Upper lobe of left lung (tissue), 4 donors: ENCODE measurements around the gene BTBD9.

ENCODE experiments used
- POLR2A ChIP-seq, 4 donors: fragments of 450-650 bp; IDR thresholded peaks; one replicate each; pipeline ENCODE4 v1.5.1; 2016 to 2017; ENCODE audit warnings: antibody characterized with exemption in 4 of 4, mild to moderate bottlenecking in 2 of 4
- POLR2AphosphoS5 ChIP-seq, 2 donors: sonication (generic); formaldehyde crosslinking; IDR thresholded peaks; one replicate each; pipeline ENCODE4 v1.5.1; 2017; ENCODE audit warnings: antibody characterized with exemption in 2 of 2
- TF ChIP-seq, protein P1 (sequence below), 6 experiments: fragments of 450-650 bp in 4 of 6; fragments of 200-600 bp in 2 of 6; sonication (generic) in 2 of 6; IDR thresholded peaks; one replicate each; pipeline ENCODE4 v1.5.1; 2016 to 2019; ENCODE audit warnings: antibody characterized with exemption in 6 of 6

DNA sequence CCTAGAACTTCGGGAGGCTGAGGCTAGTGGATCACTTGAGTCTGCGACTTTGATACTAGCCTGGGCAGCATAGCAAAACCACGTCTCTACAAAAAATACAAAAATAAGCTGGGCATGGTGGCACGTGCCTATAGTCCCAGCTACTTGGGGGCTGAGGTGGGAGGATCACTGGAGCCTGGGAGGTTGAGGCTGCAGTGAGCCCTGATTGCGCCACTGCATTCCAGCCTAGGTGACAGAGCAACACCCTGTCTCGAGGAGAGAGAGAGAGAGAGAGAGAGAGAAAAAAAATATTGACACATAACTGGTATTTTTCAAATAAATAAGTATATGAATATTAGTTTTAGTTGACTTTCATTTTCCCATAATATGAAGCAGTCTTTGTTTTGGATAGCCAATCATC lies 222.2 kb downstream of the BTBD9 start:
- TF ChIP-seq, protein P1, sequence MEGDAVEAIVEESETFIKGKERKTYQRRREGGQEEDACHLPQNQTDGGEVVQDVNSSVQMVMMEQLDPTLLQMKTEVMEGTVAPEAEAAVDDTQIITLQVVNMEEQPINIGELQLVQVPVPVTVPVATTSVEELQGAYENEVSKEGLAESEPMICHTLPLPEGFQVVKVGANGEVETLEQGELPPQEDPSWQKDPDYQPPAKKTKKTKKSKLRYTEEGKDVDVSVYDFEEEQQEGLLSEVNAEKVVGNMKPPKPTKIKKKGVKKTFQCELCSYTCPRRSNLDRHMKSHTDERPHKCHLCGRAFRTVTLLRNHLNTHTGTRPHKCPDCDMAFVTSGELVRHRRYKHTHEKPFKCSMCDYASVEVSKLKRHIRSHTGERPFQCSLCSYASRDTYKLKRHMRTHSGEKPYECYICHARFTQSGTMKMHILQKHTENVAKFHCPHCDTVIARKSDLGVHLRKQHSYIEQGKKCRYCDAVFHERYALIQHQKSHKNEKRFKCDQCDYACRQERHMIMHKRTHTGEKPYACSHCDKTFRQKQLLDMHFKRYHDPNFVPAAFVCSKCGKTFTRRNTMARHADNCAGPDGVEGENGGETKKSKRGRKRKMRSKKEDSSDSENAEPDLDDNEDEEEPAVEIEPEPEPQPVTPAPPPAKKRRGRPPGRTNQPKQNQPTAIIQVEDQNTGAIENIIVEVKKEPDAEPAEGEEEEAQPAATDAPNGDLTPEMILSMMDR (IDR thresholded peaks at IDR 0.05): no peak
- TF ChIP-seq POLR2A (IDR thresholded peaks at IDR 0.05): no peak
- TF ChIP-seq POLR2AphosphoS5 (IDR thresholded peaks at IDR 0.05): no peak
